Measurements from ENCODE around the gene LAMC3.
"Not testable (repeated sequence)": the region's sequence is repeated elsewhere in the genome, so short reads cannot be mapped to it uniquely, and the experiment has no call there.

LAMC3 gene

GRCh38 chr9:130992682-130993032 lies 16.3 kb upstream of the LAMC3 start:
- DNase-seq: no peak

DNA sequence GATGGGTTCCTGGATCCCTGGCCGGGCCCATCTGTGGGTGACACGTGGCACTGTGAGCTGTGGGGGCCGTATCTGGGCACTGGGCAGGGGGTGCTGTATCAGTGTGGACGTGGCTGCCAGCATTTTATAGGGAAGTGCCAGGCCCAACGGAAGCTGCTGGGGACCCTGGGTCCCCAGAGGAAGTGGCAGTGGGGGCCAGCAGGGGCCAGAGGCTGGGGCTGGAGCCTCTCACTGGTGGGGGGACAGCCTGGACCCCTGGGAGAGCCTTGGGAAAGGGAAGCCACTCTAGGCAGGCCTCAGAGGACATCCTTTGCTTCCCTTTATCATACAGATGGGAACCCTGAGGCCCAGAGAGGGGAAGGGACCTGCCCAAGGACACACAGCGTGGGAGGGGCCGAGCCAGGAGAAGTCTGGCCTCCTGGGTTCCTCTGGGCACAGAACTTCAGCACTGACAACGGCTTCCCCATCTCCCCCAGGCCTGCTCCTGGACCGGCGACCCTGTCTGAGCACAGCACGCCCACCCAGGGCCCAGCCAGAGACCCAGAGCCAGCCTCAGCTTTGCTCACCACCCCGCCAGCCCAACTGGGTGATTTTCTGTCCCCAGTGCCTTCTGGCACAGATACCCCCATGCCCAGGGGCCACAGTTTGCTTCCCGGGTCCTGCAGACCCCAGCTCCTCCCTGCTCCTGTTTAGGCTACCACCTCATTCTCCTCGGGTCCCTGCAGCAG lies 15.5 kb upstream of the LAMC3 start:
- no peak for DNase-seq

- no peak for DNase-seq
Observed at GRCh38 chr9:130994135-130995085, 14.6 kb upstream of the LAMC3 start.

GRCh38 chr9:130995086-130996011 lies 13.6 kb upstream of the LAMC3 start:
- peak in 6 of 14 donors; percentile 3 to 23 (median 8) for DNase-seq

- DNase-seq: no peak
Observed at GRCh38 chr9:130996205-130996604, 12.8 kb upstream of the LAMC3 start.

DNA sequence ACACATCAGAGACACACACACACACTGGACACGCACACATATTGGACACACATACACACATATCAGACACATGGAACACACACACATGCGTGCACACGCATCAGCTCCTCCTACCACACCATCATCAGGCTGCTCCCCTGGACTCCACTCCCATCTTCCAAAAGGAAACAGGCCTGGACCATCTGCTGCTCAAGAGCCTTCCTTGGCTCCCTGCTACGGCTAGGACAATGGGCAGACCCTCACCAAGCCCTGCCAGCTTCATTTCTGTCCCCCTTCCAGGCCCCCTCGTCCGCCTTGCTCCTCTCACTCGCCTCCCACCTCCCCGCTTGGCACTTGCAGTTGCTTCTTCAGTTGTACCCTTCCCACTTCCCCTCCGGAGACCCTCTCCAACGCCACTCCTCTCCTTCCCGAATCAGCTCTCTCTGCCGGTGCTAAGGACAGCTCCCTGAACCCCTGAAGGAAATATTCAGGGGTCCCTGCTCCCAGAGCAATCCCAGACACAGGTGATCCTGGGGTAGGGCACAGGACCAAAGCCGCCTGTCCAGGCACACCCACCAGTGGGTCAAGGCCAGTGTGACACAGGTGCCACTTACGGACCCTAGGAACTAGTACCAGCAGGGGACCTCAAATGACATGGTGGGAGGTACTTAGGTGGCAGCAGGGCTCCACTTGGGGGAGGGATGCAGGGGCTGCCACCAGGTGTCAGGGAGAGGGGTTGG lies 12.1 kb upstream of the LAMC3 start:
- DNase-seq: no peak

DNA sequence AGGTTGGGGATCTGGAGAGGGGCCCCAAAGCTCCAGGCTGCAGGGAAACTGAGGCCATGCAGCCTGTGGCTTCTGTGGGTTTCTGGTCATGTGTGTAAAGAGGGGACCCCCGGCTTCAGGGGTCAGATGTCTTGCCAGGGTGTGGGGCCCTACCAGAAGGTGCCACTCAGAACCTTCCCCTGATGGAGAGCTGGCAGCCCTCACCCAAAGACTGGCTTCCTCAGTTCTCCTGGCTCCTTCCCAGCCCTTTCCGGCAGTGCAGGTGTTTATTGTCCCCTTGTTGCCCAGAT lies 11.6 kb upstream of the LAMC3 start:
- no peak for DNase-seq

DNA sequence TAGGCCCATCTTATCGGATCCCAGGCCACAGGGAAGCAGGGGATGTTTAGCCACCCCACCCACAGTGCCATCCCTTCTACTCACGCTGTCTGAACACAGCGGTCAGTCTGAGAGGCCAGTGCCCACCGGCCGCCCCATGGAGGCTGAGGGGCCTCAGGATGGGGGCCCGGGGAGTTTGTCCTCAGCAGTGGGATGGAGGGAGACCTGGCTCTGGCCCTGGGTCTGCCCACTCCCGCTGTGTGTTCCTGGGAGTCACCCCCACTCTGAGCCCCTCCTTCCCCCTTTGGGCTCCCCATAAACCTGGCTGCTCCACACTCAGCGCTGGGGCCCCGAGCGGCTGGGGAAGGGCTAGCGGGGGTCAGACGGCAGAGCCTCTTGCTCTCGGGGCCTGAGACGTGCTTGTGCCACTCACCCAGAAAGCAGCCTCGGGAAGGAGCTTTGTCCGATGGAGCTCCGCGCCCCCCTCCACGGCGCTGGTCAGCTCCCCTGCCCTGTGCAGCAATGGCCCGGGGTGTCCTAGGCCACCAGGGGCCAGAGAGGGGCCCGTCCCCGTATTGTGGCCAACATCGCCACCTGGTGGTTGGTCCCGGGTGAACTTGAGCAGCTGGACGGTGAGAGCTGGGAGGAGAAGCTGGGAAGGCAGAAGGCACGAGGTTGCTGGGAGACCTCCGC lies 10.9 kb upstream of the LAMC3 start:
- peak in 11 of 14 donors; percentile 8 to 75 (median 44) for DNase-seq

DNA sequence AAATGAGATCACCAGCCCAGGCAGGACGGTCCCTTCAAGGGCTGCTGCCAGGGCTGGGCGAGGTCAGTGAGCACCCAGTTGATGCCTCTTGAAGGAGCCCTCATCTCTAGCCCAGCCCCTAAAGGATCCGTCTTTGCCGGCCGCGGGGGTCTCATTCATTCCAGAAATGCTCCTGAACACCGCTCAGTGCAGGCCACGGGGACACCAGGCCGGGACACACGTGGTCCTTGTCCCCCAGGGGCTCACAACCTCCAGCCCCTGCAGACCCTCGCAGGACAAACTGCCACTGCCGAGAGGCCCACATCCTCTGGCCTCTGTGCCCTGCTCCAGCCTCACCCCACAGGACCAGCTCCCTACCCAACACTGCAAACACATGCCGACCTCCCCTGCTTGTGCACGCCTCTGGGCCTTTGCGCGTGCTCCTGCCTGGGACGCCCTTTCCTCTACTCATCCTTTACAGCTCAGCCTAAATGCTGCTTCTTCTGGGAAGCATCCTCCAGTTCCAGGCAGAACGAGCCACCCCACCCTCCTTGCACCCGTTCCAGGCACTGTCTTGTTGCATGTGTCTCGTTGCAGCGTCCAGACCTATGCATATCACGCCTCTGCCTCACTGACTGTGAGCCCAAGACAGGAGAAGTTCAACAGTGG lies 10.3 kb upstream of the LAMC3 start:
- no peak for DNase-seq

- DNase-seq: no peak
Observed at GRCh38 chr9:130999245-130999623, 9.7 kb upstream of the LAMC3 start.

DNA sequence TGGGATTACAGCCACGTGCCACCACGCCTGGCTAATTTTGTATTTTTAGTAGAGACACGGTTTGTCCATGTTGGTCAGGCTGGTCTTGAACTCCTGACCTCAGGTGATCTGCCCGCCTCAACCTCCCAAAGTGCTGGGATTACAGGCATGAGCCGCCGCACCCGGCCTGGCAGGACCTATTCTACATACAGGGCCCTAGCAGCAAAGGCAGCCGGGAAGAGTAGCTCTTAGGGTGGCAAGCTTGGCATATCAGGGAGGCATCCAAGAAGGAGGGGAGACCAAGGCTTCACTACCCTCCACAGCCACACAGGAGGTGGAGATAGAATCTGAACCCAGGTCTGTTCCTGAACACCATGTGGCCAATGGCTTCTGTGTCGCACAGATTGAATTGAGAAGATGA lies 8.4 kb upstream of the LAMC3 start:
- not testable (repeated sequence) for DNase-seq

DNA sequence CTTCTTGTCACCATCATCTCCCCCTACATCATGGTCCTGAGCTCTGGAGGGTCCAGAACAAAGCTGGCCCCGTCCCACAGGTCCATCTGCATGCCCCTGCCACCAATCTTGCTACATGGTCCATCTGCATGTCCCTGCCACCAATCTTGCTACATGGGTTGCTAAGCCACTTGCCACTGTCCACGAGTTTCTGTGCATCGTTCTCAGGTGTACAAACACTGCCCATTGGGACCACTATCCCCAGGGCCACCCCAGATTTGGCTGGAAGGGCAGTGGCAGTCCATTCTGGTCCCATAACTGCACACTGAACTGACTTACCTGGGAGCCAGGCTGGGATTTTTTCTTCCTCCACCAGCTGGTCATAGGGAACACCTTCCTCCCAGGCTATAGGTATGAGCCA lies 8.0 kb upstream of the LAMC3 start:
- no peak for DNase-seq

GRCh38 chr9:131001990-131002389 lies 7.0 kb upstream of the LAMC3 start:
- no peak for DNase-seq

DNA sequence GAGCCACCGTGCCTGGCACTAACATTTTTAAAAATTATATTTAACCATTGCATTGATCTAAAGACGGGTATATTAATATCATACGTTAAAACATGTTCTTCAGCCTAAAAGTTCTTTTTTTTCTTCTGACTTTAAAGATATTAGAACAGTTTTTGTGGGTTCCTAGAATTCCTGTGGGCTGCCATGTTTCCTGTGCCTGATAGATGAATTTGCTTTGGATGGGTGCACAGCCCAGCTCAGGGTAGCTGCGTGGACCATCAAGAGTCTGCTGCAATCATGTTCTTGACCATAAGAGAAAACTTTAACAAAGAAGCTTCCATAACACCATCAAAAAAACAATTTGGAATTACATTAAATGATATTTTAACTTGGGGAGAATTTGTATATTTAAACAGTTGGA lies 2.4 kb upstream of the LAMC3 start:
- DNase-seq: no peak

DNA sequence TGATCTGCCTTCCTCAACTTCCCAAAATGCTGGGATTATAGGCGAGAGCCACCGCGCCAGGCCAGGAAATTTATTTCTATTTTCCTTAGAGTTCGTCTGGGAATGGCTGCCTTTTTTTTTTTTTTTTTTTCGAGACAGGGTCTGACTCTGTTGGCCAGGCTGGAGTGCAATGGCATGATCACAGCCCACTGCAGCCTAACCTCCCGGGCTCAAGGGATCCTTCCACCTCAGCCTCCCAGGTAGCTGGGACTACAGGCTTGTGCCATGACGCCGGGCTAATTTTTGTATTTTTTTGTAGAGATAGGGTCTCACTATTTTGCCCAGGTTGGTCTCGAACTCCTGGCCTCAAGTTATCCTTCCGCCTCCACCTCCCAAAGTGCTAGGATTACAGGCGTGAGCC lies 888 bp upstream of the LAMC3 start:
- DNase-seq: no peak

DNA sequence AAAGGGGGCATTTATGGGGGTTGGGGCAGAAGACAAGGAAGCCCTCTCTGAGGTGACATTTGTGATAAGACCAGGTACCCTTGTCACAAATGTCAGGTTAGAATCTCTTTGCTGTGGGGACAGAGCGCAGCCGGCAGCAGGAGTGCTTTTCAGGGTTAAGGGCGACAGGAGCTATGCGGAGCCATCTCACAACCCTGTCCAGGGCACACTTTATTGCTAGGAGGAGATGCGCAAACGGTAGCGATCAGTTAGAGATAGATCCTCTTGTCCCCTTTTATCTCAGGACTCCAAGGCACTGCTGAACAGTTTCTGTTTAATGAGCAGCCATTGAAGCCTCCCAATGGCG lies 438 bp upstream of the LAMC3 start:
- no peak for DNase-seq

DNA sequence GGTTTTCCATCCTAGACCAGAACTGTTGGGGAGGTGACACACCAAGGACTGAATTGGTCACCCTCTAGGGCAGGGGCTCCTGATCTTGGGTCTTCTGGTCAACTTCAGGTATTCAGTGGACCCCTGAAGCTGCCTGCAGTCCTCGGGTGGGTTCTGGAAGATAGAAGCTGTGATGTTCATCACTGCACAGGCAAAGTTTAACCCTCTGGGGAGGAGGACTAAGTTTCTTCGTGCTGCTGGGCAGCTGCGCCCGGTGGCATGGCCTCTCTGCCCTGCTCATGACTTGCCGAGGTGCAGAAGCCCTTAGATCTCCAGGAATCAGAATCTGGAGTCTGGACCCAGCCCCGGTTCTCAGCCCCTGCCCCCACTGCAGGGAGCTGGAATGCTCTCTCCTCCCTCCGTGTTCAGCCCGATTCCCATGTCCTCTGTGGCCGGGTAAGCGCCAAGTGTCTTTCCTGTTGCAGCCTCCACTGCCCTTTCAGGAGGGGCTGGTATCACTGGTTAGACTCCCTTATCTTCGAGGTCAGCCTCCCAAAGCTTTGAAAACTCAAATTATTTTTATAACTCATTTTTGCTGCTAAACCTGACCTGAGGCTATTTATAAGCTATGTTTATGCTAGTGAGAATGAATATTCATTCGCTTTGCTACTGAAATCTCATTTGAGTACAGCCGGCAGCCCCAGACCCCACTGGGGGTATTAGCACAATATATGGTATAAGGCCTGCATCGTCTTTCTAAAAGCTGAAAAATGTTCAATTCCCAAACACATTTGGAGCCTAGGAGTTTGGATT lies 1.7 kb downstream of the LAMC3 start:
- DNase-seq: no peak

GRCh38 chr9:131011274-131012022 lies 2.5 kb downstream of the LAMC3 start:
- no peak for DNase-seq

GRCh38 chr9:131012023-131012334 lies 3.0 kb downstream of the LAMC3 start:
- DNase-seq: no peak

DNA sequence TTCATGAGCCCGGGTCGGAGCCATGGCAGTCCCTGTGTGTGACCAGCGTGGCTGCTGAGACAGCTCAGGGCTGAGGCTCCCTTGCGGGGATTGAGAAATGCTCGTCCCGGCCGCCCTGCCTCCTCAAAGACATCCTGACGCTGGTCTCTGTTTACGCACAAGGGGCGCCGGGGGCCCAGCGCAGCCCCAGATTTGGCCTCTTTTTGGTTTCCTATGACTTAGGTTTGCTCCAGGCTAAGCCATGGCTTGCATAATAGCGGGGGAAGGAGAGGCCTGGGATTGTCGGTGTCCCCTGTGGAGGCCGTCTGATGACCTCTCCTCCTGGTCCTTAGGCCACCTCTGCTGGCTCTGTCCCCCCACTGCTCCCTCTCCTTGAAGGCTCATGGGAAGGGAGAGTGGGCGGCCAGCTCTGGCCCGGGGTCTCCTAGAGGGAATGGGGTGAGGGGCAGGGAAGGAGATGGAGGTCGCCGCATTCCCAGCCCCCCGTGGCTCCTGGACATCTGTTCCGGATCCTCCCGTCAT lies 3.5 kb downstream of the LAMC3 start:
- DNase-seq: no peak

All from C1 segment of cervical spinal cord (tissue), 14 donors.